ENCODE results near the gene PDZRN3. TPM values are rescaled to one million over a fixed set of nuclear protein-coding genes. Genes with fewer than 3 reads are reported as not detected.

PDZRN3 gene
- total and polyA plus RNA-seq, 10 donors, result 1.5 to 5.5 (median 2.8) TPM

DNA sequence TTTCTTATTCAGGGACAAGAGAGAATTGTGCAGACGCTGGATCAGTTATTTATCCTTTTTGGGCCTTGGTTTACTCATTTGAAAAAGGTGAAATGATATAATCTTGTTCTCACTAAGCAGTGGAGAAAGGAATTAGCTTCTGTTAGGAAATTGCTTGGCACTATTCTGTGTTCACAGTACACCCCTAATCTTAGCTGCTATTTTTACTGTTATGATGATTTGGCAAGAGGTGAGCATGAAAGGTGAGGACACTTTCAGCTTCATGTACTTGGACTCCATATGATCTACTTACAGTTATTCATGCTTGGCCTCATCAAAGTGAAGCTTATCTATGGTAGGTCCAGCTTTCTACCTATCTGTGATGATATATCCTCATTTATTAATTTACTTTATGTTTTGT, 282.7 kb downstream of the PDZRN3 start:
- Histone ChIP-seq H3K27ac (no peak overlapping the region), H3K27me3 (replicated peaks in 1 of 7) (no peaks in the 10 kb centered on the region), H3K4me3 (no peak overlapping the region), H3K4me1 (no peaks in the 10 kb centered on the region), H3K9me3 (peaks cover 0 to 24% (median 6%) of the 10 kb centered on the region in 8 donors), H3K36me3 (no peaks in the 10 kb centered on the region)
- WGBS, 5 donors, result 86 to 95% (median 91%) methylated on average over 1 of the region's 1 CpG
- DNase-seq, result no peak
- TF ChIP-seq POLR2A (IDR thresholded peaks at IDR 0.05) (no peak), POLR2AphosphoS5 (IDR thresholded peaks at IDR 0.05) (no peak)
- TF ChIP-seq, protein P1, sequence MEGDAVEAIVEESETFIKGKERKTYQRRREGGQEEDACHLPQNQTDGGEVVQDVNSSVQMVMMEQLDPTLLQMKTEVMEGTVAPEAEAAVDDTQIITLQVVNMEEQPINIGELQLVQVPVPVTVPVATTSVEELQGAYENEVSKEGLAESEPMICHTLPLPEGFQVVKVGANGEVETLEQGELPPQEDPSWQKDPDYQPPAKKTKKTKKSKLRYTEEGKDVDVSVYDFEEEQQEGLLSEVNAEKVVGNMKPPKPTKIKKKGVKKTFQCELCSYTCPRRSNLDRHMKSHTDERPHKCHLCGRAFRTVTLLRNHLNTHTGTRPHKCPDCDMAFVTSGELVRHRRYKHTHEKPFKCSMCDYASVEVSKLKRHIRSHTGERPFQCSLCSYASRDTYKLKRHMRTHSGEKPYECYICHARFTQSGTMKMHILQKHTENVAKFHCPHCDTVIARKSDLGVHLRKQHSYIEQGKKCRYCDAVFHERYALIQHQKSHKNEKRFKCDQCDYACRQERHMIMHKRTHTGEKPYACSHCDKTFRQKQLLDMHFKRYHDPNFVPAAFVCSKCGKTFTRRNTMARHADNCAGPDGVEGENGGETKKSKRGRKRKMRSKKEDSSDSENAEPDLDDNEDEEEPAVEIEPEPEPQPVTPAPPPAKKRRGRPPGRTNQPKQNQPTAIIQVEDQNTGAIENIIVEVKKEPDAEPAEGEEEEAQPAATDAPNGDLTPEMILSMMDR (IDR thresholded peaks at IDR 0.05 in 8 of 11, conservative IDR thresholded peaks at IDR 0.05 in 3 of 11), result no peak
- intact Hi-C loops (cut with DNase I; ENCODE audit: low total_unique reads), result no loop called here

DNA sequence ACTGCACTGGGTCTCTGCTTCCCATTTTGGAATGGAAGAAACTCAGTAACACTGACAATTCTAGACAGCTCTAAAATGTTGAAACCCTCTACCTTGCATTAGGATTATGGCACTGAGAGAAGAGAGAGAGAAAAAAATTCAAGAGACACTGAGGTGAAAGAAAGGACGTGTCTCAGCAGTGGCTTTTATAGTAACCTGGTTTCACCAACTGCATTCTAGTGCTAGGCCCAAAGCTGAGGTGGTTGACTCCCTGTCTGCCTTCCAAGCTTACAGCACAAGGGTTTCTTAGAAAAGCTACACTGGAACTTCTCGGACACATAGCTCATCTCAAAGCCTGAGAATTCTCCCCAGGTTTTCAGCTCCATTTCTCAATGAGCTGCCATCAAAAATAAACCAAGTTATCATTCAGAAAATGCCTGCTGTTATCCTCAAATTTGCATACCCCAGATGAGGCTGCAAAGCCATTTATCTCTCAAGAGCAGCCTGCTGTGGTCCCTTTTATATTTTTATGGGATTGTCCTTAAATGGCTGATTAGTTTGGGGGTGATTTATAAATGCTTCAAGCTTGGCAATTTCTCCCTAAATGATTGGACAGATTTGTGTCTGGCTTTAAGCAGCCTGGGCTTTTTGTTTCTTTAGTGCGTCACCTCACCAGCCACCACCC, 283.3 kb downstream of the PDZRN3 start:
- H3K27me3 ChIP-seq (replicated peaks in 1 of 7), result no peaks in the 10 kb centered on the region
- intact Hi-C loops (cut with DNase I; ENCODE audit: low total_unique reads), result no loop called here
- no peak overlapping the region for H3K4me3 ChIP-seq
- no peak overlapping the region for H3K27ac ChIP-seq
- H3K36me3 ChIP-seq, result no peaks in the 10 kb centered on the region
- TF ChIP-seq, protein P1 (IDR thresholded peaks at IDR 0.05 in 8 of 11, conservative IDR thresholded peaks at IDR 0.05 in 3 of 11), result no peak
- H3K9me3 ChIP-seq, result peaks cover 0 to 24% (median 6%) of the 10 kb centered on the region in 8 donors
- WGBS, 5 donors, result 77 to 94% (median 79%) methylated on average over 3 of the region's 3 CpGs
- no peak for DNase-seq
- no peaks in the 10 kb centered on the region for H3K4me1 ChIP-seq

DNA sequence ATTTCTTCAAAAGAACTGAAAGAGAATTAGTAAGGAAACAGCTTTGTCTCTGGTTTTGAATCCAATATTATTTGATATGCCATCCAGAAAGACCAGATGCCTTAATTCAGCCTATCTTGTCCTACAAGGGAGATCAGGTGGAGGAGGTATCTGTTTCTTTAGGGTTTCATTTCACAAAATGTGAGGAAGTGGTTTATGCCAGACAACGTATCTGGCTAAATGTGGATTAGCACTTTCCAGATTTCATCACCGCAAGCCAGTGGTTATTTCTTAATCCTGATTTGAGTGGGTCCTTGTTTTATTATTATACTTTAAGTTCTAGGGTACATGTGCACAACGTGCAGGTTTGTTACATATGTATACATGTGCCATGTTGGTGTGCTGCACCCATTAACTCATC, 292.2 kb downstream of the PDZRN3 start:
- Histone ChIP-seq H3K9me3 (peaks cover 0 to 3% (median 0%) of the 10 kb centered on the region in 8 donors), H3K27ac (no peak overlapping the region), H3K27me3 (replicated peaks in 1 of 7) (no peaks in the 10 kb centered on the region), H3K4me1 (no peaks in the 10 kb centered on the region), H3K36me3 (no peaks in the 10 kb centered on the region), H3K4me3 (no peak overlapping the region)
- TF ChIP-seq, protein P1 (IDR thresholded peaks at IDR 0.05 in 8 of 11, conservative IDR thresholded peaks at IDR 0.05 in 3 of 11), result no peak
- TF ChIP-seq POLR2AphosphoS5 (IDR thresholded peaks at IDR 0.05) (no peak), POLR2A (IDR thresholded peaks at IDR 0.05) (no peak)
- intact Hi-C loops (cut with DNase I; ENCODE audit: low total_unique reads), result no loop called here
- WGBS, 5 donors, result 46 to 68% (median 56%) methylated on average over 3 of the region's 3 CpGs
- no peak for DNase-seq

Small RNA genes within 50 kb of the gene (small RNA-seq; reads per million reads assigned to genes)
- 0 reads per million in 4 donors for gene RNU7-119P
